ENCODE results near the gene CSMD2.

CSMD2 gene

DNA sequence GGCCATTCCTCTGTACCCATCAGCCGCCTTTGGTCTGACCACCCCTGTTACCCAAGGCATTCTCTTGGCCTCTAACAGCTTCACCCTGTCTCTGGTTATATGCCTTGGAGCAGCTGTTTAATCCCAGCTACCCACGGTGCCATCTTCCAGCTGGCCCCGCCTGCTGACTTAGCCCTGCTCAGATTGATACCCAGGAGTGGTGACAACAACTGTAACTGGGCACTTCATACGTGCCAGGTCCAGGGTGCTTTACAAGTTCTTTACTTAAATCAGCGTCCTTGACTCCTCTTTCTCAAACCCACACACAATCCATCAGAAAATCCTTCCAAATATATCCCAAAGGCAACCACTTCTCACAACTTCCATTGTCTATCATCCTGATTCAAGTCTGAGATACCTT is 338.3 kb downstream of the CSMD2 start:
- no peak for TF ChIP-seq POLR2A (IDR thresholded peaks at IDR 0.05; ENCODE audit: low read depth, low read length)
- TF ChIP-seq POLR2AphosphoS5 (IDR thresholded peaks at IDR 0.05; ENCODE audit: low read depth, low read length): no peak
- no peak for TF ChIP-seq TAF1 (IDR thresholded peaks at IDR 0.05; ENCODE audit: borderline replicate concordance, low read depth, low read length)
- no peak for FAIRE-seq
- no peak for DNase-seq (ENCODE audit: insufficient read length)

DNA sequence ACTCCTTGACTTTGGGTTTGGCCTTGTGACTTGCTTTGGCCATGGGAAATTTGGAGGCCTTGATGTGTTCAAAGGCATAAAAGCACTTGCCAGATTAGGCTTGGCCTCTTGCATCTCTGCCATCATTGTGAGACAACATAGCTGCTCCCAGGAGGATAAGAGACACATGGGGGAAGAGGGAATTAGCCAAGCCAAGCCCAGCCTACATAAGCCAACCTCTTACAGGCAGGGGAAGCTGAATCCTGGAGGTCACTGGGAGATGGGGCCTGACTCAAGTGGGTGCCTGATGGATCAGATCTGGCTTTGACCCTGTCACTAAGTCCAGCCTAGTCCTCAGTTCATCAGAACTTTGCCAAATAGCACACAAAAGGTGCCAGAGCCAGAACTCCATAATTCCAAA is 338.7 kb downstream of the CSMD2 start:
- DNase-seq (ENCODE audit: insufficient read length): no peak
- TF ChIP-seq POLR2AphosphoS5 (IDR thresholded peaks at IDR 0.05; ENCODE audit: low read depth, low read length) (no peak), POLR2A (IDR thresholded peaks at IDR 0.05; ENCODE audit: low read depth, low read length) (no peak), TAF1 (IDR thresholded peaks at IDR 0.05; ENCODE audit: borderline replicate concordance, low read depth, low read length) (no peak)
- no peak for FAIRE-seq

DNA sequence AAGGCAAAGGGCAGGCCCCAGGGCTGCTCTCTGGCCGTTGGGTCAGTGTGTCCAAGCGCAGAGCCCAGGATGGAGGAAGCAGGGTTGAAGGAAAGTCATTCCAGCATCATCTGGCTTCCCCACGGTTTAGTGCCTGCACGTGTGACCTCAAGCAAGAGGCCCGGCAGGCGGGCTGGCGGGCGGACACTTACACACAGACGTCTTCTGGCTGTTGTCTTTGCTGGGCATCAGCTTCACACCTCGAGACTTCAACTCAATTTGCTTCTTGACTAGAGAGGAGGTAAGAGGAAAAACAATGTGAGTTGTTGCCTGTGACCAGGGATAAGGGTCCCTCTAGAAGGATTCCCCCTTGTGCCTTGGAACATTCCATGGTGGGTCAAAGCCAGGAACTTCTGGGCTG is 339.5 kb downstream of the CSMD2 start:
- TF ChIP-seq POLR2AphosphoS5 (IDR thresholded peaks at IDR 0.05; ENCODE audit: low read depth, low read length) (no peak), TAF1 (IDR thresholded peaks at IDR 0.05; ENCODE audit: borderline replicate concordance, low read depth, low read length) (no peak), POLR2A (IDR thresholded peaks at IDR 0.05; ENCODE audit: low read depth, low read length) (no peak)
- FAIRE-seq (no peak), DNase-seq (ENCODE audit: insufficient read length) (no peak)

DNA sequence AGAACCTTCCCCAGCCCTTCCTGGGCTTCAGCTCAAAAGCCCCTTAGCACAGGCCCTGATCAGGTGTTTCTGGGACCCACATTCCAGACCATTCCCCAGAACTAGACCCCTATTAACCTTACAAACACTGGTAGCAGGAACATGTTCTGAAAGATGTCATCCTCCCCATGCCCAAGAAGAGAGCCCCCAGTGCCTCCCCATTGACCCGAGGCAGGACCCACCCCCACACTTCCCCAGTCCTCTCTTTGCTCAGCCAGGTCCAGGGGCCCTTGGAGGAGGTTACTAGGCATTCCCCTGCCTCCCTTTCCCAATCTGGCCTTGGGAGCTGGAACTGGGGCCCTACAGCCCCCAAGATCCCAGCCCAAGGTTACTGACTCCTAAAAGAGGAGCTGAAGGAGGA is 340.1 kb downstream of the CSMD2 start:
- TF ChIP-seq TAF1 (IDR thresholded peaks at IDR 0.05; ENCODE audit: borderline replicate concordance, low read depth, low read length) (no peak), POLR2AphosphoS5 (IDR thresholded peaks at IDR 0.05; ENCODE audit: low read depth, low read length) (no peak), POLR2A (IDR thresholded peaks at IDR 0.05; ENCODE audit: low read depth, low read length) (no peak)
- DNase-seq (ENCODE audit: insufficient read length): no peak

DNA sequence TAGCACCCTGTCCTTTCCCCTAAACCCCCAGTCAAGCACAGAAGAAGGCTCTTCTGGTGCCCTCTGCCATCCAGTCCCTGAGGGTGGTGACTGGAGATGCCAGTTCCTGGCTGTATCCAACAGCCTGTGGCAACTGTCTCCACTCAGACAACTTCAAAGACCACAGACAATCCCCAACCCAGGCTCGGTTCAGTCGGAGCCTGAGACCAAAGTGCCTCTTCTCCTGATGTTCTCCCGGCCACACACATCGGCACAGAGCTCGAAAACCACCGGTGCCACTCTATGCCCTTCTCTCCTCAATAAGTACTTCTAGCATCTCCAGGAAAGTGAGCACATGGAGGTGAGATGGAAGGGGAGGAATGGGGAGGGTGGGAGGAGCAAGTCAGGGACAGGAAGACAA is 340.7 kb downstream of the CSMD2 start:
- DNase-seq (ENCODE audit: insufficient read length) (no peak), FAIRE-seq (no peak)
- no peak for TF ChIP-seq TAF1 (IDR thresholded peaks at IDR 0.05; ENCODE audit: borderline replicate concordance, low read depth, low read length)
- no peak for TF ChIP-seq POLR2AphosphoS5 (IDR thresholded peaks at IDR 0.05; ENCODE audit: low read depth, low read length)
- TF ChIP-seq POLR2A (IDR thresholded peaks at IDR 0.05; ENCODE audit: low read depth, low read length): no peak

More for the DNA sequence above, 340.1 kb downstream of the CSMD2 start:
- no peak for FAIRE-seq

DNA sequence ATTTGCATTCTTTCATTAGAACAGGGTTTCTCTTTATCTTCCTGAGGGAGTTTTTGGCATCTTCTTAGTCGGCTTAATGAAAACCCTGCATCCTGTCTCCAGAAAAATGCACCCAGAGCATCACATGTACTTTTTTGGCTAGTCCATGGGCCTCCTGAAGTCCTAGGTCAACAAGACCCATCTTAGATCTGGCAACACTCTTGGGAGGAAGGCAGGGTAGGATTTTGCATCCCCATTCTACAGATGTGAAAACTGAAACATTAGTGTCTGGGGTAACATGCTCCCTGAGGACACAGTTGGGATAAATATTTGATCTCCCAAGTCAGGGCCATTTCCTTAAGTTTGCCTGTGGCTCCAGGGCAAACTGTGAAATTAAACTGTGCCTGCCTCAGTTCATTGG is 341.2 kb downstream of the CSMD2 start:
- FAIRE-seq: no peak
- DNase-seq (ENCODE audit: insufficient read length): no peak
- no peak for TF ChIP-seq POLR2AphosphoS5 (IDR thresholded peaks at IDR 0.05; ENCODE audit: low read depth, low read length)
- TF ChIP-seq TAF1 (IDR thresholded peaks at IDR 0.05; ENCODE audit: borderline replicate concordance, low read depth, low read length): no peak
- no peak for TF ChIP-seq POLR2A (IDR thresholded peaks at IDR 0.05; ENCODE audit: low read depth, low read length)

DNA sequence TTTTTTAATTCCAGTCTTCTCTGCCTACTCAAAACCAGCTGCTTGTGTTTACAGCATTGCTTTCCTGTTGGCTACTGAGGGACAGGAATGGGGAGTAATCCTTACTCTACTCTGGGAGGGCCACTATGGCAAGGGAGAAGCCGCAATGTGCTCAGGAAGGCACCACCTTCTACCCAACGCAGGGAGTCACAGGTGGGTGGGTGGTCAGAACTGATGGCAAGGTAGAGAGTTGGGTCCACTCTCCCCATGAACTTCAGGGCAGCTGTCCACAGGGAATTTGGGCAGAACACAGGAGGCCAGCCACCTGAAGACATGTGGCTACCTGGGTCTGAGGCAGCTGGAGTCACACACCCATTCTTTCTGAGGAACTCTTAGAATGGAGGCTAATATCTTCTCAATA is 341.6 kb downstream of the CSMD2 start:
- DNase-seq (ENCODE audit: insufficient read length) (no peak), FAIRE-seq (no peak)
- no peak for TF ChIP-seq POLR2A (IDR thresholded peaks at IDR 0.05; ENCODE audit: low read depth, low read length)
- no peak for TF ChIP-seq TAF1 (IDR thresholded peaks at IDR 0.05; ENCODE audit: borderline replicate concordance, low read depth, low read length)
- TF ChIP-seq POLR2AphosphoS5 (IDR thresholded peaks at IDR 0.05; ENCODE audit: low read depth, low read length): no peak

DNA sequence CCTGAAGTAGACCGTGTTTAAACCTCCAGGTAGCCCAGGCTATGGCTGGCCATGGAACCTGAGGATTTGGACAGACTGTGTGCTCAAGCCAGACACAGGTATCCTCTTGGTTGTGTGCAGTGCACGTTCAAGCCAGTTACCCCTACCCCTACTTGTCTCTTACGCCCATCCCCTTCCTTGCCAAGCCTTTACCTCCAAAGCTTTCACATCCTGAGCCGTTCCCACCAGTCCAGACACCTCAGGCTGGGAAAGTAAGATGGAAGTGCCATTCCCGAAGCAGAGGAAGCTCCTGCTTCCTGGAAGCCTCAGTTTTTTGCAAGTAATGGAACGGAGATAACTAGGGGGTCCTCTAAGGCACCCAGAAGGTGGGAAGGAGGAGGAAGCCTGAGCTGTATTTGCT is 342.6 kb downstream of the CSMD2 start:
- FAIRE-seq: no peak
- DNase-seq (ENCODE audit: insufficient read length): no peak
- no peak for TF ChIP-seq TAF1 (IDR thresholded peaks at IDR 0.05; ENCODE audit: borderline replicate concordance, low read depth, low read length)
- no peak for TF ChIP-seq POLR2A (IDR thresholded peaks at IDR 0.05; ENCODE audit: low read depth, low read length)
- no peak for TF ChIP-seq POLR2AphosphoS5 (IDR thresholded peaks at IDR 0.05; ENCODE audit: low read depth, low read length)

DNA sequence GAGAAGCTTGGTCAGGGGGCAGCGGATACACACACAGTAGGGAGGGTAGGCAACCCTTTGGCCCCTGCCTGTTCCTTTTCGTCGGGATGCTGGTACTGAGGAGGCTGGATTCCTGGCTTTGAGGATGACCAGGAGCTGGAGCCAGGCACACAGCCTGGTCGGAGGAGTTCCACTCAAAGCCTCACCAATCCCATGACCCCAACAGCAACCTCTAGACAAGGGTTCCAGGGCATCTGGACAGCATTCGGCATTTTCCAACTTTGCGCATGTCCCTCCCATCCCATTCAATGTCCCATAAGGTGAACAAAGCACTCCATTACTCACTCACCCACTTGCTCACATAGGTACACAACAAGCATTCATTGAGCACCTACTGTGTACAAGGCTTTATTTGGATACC is 343.7 kb downstream of the CSMD2 start:
- no peak for DNase-seq (ENCODE audit: insufficient read length)
- no peak for FAIRE-seq
- TF ChIP-seq POLR2AphosphoS5 (IDR thresholded peaks at IDR 0.05; ENCODE audit: low read depth, low read length): no peak
- TF ChIP-seq TAF1 (IDR thresholded peaks at IDR 0.05; ENCODE audit: borderline replicate concordance, low read depth, low read length): no peak
- TF ChIP-seq POLR2A (IDR thresholded peaks at IDR 0.05; ENCODE audit: low read depth, low read length): no peak

DNA sequence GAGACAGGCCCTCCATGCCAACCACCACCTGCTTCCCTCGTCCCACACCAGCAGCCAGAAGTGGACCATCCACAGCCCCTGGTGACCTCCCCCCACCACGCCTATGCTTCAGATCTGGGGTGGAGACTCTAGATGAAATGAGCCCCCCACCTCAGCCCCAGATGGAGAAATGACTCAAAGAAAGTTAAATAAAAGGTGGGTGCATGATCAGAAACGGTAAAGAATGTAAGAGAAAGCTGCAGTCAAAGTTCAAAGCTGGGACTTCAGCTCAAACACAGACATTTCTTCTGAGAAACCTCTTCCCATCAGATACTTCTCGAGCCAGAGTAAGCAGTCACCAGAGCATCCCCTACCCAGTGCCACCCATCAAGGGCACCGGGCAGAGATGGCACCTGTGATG is 344.2 kb downstream of the CSMD2 start:
- DNase-seq (ENCODE audit: insufficient read length): no peak
- FAIRE-seq: no peak
- TF ChIP-seq POLR2A (IDR thresholded peaks at IDR 0.05; ENCODE audit: low read depth, low read length): no peak
- TF ChIP-seq POLR2AphosphoS5 (IDR thresholded peaks at IDR 0.05; ENCODE audit: low read depth, low read length): no peak
- TF ChIP-seq TAF1 (IDR thresholded peaks at IDR 0.05; ENCODE audit: borderline replicate concordance, low read depth, low read length): no peak

DNA sequence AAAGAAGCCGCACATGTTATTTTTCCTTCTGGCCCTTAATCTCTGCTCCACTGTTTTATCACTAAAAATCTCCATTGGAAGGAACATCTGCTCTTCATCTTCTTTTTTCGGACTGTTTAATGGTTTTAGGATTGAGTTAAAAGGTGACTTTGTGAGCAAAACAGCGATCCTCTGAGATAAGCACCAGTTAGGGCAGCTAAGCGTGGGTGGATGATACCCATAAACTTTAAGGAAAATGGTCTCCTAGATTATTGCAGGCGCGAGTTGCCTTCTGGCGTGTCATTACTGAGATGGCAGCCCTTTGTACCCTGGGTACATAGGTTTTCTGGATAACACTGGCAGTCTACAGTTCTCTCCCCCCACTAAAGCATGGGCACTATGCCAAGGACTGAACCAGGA is 345.1 kb downstream of the CSMD2 start:
- TF ChIP-seq POLR2A (IDR thresholded peaks at IDR 0.05; ENCODE audit: low read depth, low read length): no peak
- TF ChIP-seq TAF1 (IDR thresholded peaks at IDR 0.05; ENCODE audit: borderline replicate concordance, low read depth, low read length): no peak
- no peak for TF ChIP-seq POLR2AphosphoS5 (IDR thresholded peaks at IDR 0.05; ENCODE audit: low read depth, low read length)
- no peak for DNase-seq (ENCODE audit: insufficient read length)
- no peak for FAIRE-seq

DNA sequence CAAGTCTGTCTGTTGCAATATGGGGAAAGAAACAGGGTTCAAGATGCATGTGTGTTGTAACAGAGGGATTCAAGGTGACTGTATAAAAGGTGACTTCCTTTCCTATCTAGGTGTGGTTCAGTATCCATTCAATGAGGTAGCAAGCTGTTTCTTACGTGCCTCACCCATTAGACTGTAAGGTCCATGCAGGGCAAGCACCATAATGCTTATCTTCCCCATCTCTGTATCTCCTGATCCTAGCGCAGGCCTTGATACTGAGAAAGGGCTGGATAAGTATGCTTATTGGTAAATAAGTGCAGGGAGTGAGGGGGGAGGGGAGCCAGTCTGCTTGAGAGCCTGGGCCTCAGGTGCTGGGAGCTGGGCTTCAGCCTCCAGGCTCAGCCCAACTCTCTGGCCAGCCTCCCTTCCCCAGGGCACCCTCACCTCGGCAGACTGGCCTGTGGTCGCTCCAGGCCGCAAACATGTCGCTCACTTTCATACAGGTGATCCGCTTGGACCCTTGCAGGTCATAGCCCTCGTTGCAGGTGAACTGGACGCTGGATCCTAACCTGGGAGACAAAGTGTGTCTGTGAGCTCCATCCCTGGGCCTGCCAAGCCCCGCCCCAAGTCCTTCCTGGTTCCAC is 345.6 kb downstream of the CSMD2 start:
- DNase-seq (ENCODE audit: insufficient read length) (no peak), FAIRE-seq (no peak)
- TF ChIP-seq POLR2A (IDR thresholded peaks at IDR 0.05; ENCODE audit: low read depth, low read length) (no peak), TAF1 (IDR thresholded peaks at IDR 0.05; ENCODE audit: borderline replicate concordance, low read depth, low read length) (no peak), POLR2AphosphoS5 (IDR thresholded peaks at IDR 0.05; ENCODE audit: low read depth, low read length) (no peak)

Measured in GM12892 (cell line).